H9 (cell line): ENCODE data around the gene ADAMTSL3. TPM values are rescaled to one million over a fixed set of nuclear protein-coding genes. Genes with fewer than 3 reads are reported as not detected.

Experiments
- DNase-seq: peaks from one replicate; pipeline ENCODE4 v3.0.0-alpha.2; 2017
- H2AFZ ChIP-seq: one replicate; pipeline ENCODE4 v1.6.1; 2013; ENCODE audit warnings: mild to moderate bottlenecking, low read length, control low read depth, moderate library complexity
- H2AK5ac ChIP-seq: 2 replicates; pipeline ENCODE4 v1.6.1; 2013; ENCODE audit warnings: low read length, control low read depth, mixed read lengths; ENCODE audit not compliant: insufficient read length
- H2BK120ac ChIP-seq: one replicate; pipeline ENCODE4 v1.6.1; 2013; ENCODE audit warnings: low read depth, mild to moderate bottlenecking, low read length, control low read depth, inconsistent platforms; ENCODE audit not compliant: poor library complexity, severe bottlenecking
- H2BK12ac ChIP-seq: 2 replicates; pipeline ENCODE4 v1.6.1; 2013; ENCODE audit warnings: low read length, control low read depth, mixed read lengths, low read depth; ENCODE audit not compliant: insufficient read length
- H2BK15ac ChIP-seq: 2 replicates; pipeline ENCODE4 v1.6.1; 2013; ENCODE audit warnings: low read depth, low read length, control low read depth
- H2BK20ac ChIP-seq: one replicate; pipeline ENCODE4 v1.6.1; 2013; ENCODE audit warnings: low read depth, mild to moderate bottlenecking, low read length, control low read depth, inconsistent platforms; ENCODE audit not compliant: poor library complexity, severe bottlenecking
- H2BK5ac ChIP-seq: 2 replicates; pipeline ENCODE4 v1.6.1; 2013; ENCODE audit warnings: low read length, control low read depth, mixed read lengths; ENCODE audit not compliant: insufficient read length
- H3K14ac ChIP-seq: 2 replicates; pipeline ENCODE4 v1.6.1; 2013; ENCODE audit warnings: low read length, control low read depth; ENCODE audit not compliant: insufficient read depth
- H3K18ac ChIP-seq: 2 replicates; pipeline ENCODE4 v1.6.1; 2013; ENCODE audit warnings: low read depth, mild to moderate bottlenecking, mixed read lengths, low read length, control low read depth; ENCODE audit not compliant: insufficient read length
- H3K23ac ChIP-seq: 2 replicates; pipeline ENCODE4 v1.6.1; 2013; ENCODE audit warnings: low read length, control low read depth, mixed read lengths, low read depth; ENCODE audit not compliant: insufficient read length
- H3K23me2 ChIP-seq: 2 replicates; pipeline ENCODE4 v1.6.1; 2013; ENCODE audit warnings: low read depth, mild to moderate bottlenecking, mixed read lengths, low read length, control low read depth; ENCODE audit not compliant: insufficient read length, poor library complexity, severe bottlenecking
- H3K27ac ChIP-seq: 2 replicates; pipeline ENCODE4 v1.5.1; 2013; ENCODE audit warnings: low read length, control low read depth, mixed read lengths, low read depth; ENCODE audit not compliant: insufficient read length
- H3K27me3 ChIP-seq: 2 replicates; pipeline ENCODE4 v1.6.1; 2013; ENCODE audit warnings: low read length, control low read depth, inconsistent platforms; ENCODE audit not compliant: insufficient read depth
- H3K4ac ChIP-seq: 2 replicates; pipeline ENCODE4 v1.6.1; 2013; ENCODE audit warnings: low read depth, mild to moderate bottlenecking, control low read depth, inconsistent platforms, low read length, moderate library complexity
- H3K4me1 ChIP-seq: 2 replicates; pipeline ENCODE4 v1.6.1; 2013; ENCODE audit warnings: low read length, control low read depth, inconsistent platforms; ENCODE audit not compliant: insufficient read depth
- H3K4me2 ChIP-seq: 2 replicates; pipeline ENCODE4 v1.6.1; 2013; ENCODE audit warnings: low read length, control low read depth, mixed read lengths; ENCODE audit not compliant: insufficient read length, insufficient read depth
- H3K56ac ChIP-seq: 2 replicates; pipeline ENCODE4 v1.6.1; 2013; ENCODE audit warnings: low read depth, mild to moderate bottlenecking, mixed read lengths, low read length, control low read depth; ENCODE audit not compliant: insufficient read length
- H3K79me1 ChIP-seq: 2 replicates; pipeline ENCODE4 v1.6.1; 2013; ENCODE audit warnings: low read depth, mild to moderate bottlenecking, moderate library complexity, low read length, control low read depth, inconsistent platforms; ENCODE audit not compliant: insufficient read depth, poor library complexity, severe bottlenecking
- H3K79me2 ChIP-seq: 2 replicates; pipeline ENCODE4 v1.6.1; 2013; ENCODE audit warnings: low read length, control low read depth, inconsistent platforms; ENCODE audit not compliant: insufficient read depth
- H3K9ac ChIP-seq: 2 replicates; pipeline ENCODE4 v1.6.1; 2013; ENCODE audit warnings: low read length, control low read depth, mixed read lengths; ENCODE audit not compliant: insufficient read length; ENCODE audit errors: extremely low read depth
- H3K9me3 ChIP-seq: one replicate; pipeline ENCODE4 v1.6.1; 2013; ENCODE audit warnings: low read depth, low read length, inconsistent platforms; ENCODE audit not compliant: control insufficient read depth
- H3T11ph ChIP-seq: one replicate; pipeline ENCODE4 v1.6.1; 2013; ENCODE audit warnings: mild to moderate bottlenecking, low read length, control low read depth, inconsistent platforms
- H4K20me1 ChIP-seq: one replicate; pipeline ENCODE4 v1.6.1; 2013; ENCODE audit not compliant: control insufficient read depth, insufficient read length, insufficient read depth
- H4K5ac ChIP-seq: 2 replicates; pipeline ENCODE4 v1.6.1; 2013; ENCODE audit warnings: low read depth, mild to moderate bottlenecking, mixed read lengths, low read length, control low read depth; ENCODE audit not compliant: insufficient read length
- H4K8ac ChIP-seq: replicated peaks from 2 replicates; pipeline ENCODE4 v1.6.1; 2013; ENCODE audit warnings: low read length, control low read depth, mixed read lengths, low read depth; ENCODE audit not compliant: insufficient read length
- H4K91ac ChIP-seq: 2 replicates; pipeline ENCODE4 v1.6.1; 2013; ENCODE audit warnings: low read depth, mild to moderate bottlenecking, moderate library complexity, mixed read lengths, low read length, control low read depth; ENCODE audit not compliant: insufficient read length
- H3K27ac Mint-ChIP-seq, 3 experiments: 2 replicates in 2 of 3; 3 replicates in 1 of 3; pipeline ENCODE4 v1.8.0; 2020 to 2021; ENCODE audit warnings: mixed read lengths in 3 of 3, mild to moderate bottlenecking in 1 of 3, moderate library complexity in 1 of 3
- H3K27me3 Mint-ChIP-seq: 2 replicates; pipeline ENCODE4 v1.8.0; 2021; ENCODE audit warnings: low read depth, mild to moderate bottlenecking, moderate library complexity, mixed read lengths
- H3K36me3 Mint-ChIP-seq, 3 experiments: 2 replicates in 2 of 3; 3 replicates in 1 of 3; pipeline ENCODE4 v1.8.0; 2020 to 2021; ENCODE audit warnings: low read depth in 3 of 3, mixed read lengths in 3 of 3; ENCODE audit not compliant: insufficient read depth in 1 of 3
- H3K4me1 Mint-ChIP-seq, 2 experiments: 2 replicates each; pipeline ENCODE4 v1.8.0; 2020; ENCODE audit warnings: mixed read lengths in 2 of 2
- H3K4me3 Mint-ChIP-seq, 2 experiments: 2 replicates in 1 of 2; 3 replicates in 1 of 2; pipeline ENCODE4 v1.8.0; 2020 to 2021; ENCODE audit warnings: mild to moderate bottlenecking in 2 of 2, mixed read lengths in 2 of 2, moderate library complexity in 1 of 2
- H3K9me3 Mint-ChIP-seq, 2 experiments: 2 replicates in 1 of 2; 3 replicates in 1 of 2; pipeline ENCODE4 v1.8.0; 2020; ENCODE audit warnings: mild to moderate bottlenecking in 2 of 2, mixed read lengths in 2 of 2, moderate library complexity in 1 of 2
- WGBS: extraction: QIAGEN DNeasy Blood & Tissue Kit; methylation state at CpG from one replicate; pipeline ENCODE4 v1.1.7; 2013; ENCODE audit warnings: missing lambda C conversion rate, low lambda C conversion rate, mixed read lengths; ENCODE audit not compliant: insufficient read length; ENCODE audit errors: extremely low coverage; 5-methylcytosine and 5-hydroxymethylcytosine counted together
- total RNA-seq: library from RNA; stranded (reverse); gene quantifications from 2 replicates; pipeline ENCODE4 v1.2.1, GENCODE V29; 2021
- TF ChIP-seq, protein P1 (sequence below): fragments of 200-600 bp; sonication (generic); conservative IDR thresholded peaks from 3 replicates; pipeline ENCODE4 v1.8.0; 2021; ENCODE audit warnings: antibody characterized with exemption, mild to moderate bottlenecking

ADAMTSL3 gene
- total RNA-seq, 1 experiment from 2014 or later = 0.39 TPM

DNA sequence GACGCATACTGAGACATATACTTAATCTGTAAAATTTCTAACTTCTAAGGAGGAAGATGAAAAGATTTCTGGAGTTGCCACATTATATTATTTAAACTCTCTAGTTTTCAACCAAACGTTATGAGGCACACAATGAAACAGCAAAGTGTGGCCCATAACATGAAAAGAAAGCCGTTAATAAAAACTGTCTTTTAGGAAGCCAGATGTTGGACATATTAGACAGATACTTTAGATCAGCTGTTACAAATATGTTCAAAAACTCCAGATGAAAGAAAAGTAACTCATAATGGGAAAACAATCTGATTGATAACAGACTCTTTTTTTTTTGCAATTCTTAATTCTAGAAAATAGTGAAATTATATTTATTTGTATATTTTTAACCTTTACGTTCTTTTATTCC is 34.3 kb downstream of the ADAMTSL3 start:
- H3K23me2 ChIP-seq = no peaks in the 10 kb centered on the region
- H3K9ac ChIP-seq = no peak overlapping the region
- no peak overlapping the region for H3T11ph ChIP-seq
- no peaks in the 10 kb centered on the region for H3K79me2 ChIP-seq
- no peak overlapping the region for H3K23ac ChIP-seq
- no peak overlapping the region for H2BK15ac ChIP-seq
- H2BK120ac ChIP-seq = no peak overlapping the region
- H2AFZ ChIP-seq = no peak overlapping the region
- Mint-ChIP-seq H3K4me1 (no peaks in the 10 kb centered on the region), H3K9me3 (no peaks in the 10 kb centered on the region), H3K36me3 (no peaks in the 10 kb centered on the region), H3K4me3 (no peak overlapping the region), H3K27me3 (no peaks in the 10 kb centered on the region; the same call in 1 of the 2 replicates), H3K27ac (no peak overlapping the region)
- H4K20me1 ChIP-seq = no peaks in the 10 kb centered on the region
- H3K4me2 ChIP-seq = no peak overlapping the region
- no peak for DNase-seq
- H3K14ac ChIP-seq = no peak overlapping the region
- H2BK20ac ChIP-seq = no peak overlapping the region
- no peak overlapping the region for H4K8ac ChIP-seq
- H2BK5ac ChIP-seq = no peak overlapping the region
- H3K9me3 ChIP-seq = no peaks in the 10 kb centered on the region
- no CpG with 5 or more reads among the region's 4 CpGs for WGBS
- TF ChIP-seq, protein P1, sequence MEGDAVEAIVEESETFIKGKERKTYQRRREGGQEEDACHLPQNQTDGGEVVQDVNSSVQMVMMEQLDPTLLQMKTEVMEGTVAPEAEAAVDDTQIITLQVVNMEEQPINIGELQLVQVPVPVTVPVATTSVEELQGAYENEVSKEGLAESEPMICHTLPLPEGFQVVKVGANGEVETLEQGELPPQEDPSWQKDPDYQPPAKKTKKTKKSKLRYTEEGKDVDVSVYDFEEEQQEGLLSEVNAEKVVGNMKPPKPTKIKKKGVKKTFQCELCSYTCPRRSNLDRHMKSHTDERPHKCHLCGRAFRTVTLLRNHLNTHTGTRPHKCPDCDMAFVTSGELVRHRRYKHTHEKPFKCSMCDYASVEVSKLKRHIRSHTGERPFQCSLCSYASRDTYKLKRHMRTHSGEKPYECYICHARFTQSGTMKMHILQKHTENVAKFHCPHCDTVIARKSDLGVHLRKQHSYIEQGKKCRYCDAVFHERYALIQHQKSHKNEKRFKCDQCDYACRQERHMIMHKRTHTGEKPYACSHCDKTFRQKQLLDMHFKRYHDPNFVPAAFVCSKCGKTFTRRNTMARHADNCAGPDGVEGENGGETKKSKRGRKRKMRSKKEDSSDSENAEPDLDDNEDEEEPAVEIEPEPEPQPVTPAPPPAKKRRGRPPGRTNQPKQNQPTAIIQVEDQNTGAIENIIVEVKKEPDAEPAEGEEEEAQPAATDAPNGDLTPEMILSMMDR = no peak
- H2BK12ac ChIP-seq = no peak overlapping the region
- H4K5ac ChIP-seq = no peak overlapping the region
- no peaks in the 10 kb centered on the region for H3K79me1 ChIP-seq
- H3K18ac ChIP-seq = no peak overlapping the region
- H3K27ac ChIP-seq = no peak overlapping the region
- no peaks in the 10 kb centered on the region for H3K4me1 ChIP-seq
- H3K56ac ChIP-seq = no peak overlapping the region
- no peak overlapping the region for H4K91ac ChIP-seq
- H3K4ac ChIP-seq = no peak overlapping the region
- no peak overlapping the region for H2AK5ac ChIP-seq
- H3K27me3 ChIP-seq = no peaks in the 10 kb centered on the region
